Measurements from ENCODE around the gene KBTBD7.
"Not testable (repeated sequence)": the region's sequence is repeated elsewhere in the genome, so short reads cannot be mapped to it uniquely, and the experiment has no call there.

KBTBD7 gene

GRCh38 chr13:41177616-41178015, 16.8 kb downstream of the KBTBD7 start:
- H3K9me3 ChIP-seq (ENCODE audit: control insufficient read depth in 5 of 5, low read length in 5 of 5) = peaks cover 0 to 10% (median 4%) of the 10 kb centered on the region in 5 donors
- no peaks in the 10 kb centered on the region for H3K27me3 ChIP-seq (ENCODE audit: control insufficient read depth in 5 of 5, insufficient read depth in 4 of 5, low read length in 5 of 5)
- H3K36me3 ChIP-seq (ENCODE audit: control insufficient read depth in 5 of 5, insufficient read depth in 5 of 5, low read length in 5 of 5) = no peaks in the 10 kb centered on the region
- H3K4me3 ChIP-seq (ENCODE audit: low read depth in 1 of 5, low read length in 5 of 5) = no peak overlapping the region
- H3K9ac ChIP-seq (ENCODE audit: low read length in 5 of 5) = no peak overlapping the region
- no peaks in the 10 kb centered on the region for H3K4me1 ChIP-seq (ENCODE audit: control insufficient read depth in 5 of 5, insufficient read depth in 5 of 5, low read length in 5 of 5)
- H3K27ac ChIP-seq (ENCODE audit: low read depth, low read length) = no peak overlapping the region

DNA sequence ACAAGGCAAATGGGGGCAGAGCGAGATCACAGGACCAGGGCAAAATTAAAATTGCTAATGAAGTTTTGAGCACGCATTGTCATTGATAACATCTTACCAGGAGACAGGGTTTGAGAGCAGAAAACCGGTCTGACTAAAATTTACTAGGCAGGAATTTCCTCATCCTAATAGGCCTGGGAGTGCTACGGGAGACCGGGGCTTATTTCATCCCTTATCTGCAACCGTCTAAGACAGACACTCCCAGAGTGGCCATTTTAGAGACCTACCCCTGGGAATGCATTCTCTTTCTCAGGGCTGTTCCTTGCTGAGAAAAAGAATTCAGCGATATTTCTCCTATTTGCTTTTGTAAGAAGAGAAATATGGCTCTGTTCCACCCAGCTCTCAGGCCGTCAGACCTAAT, 18.8 kb downstream of the KBTBD7 start:
- not testable (repeated sequence) for H3K27me3 ChIP-seq (ENCODE audit: control insufficient read depth in 5 of 5, insufficient read depth in 4 of 5, low read length in 5 of 5); H3K4me3 ChIP-seq (ENCODE audit: low read depth in 1 of 5, low read length in 5 of 5); H3K9ac ChIP-seq (ENCODE audit: low read length in 5 of 5); H3K4me1 ChIP-seq (ENCODE audit: control insufficient read depth in 5 of 5, insufficient read depth in 5 of 5, low read length in 5 of 5); H3K36me3 ChIP-seq (ENCODE audit: control insufficient read depth in 5 of 5, insufficient read depth in 5 of 5, low read length in 5 of 5); H3K27ac ChIP-seq (ENCODE audit: low read depth, low read length); H3K9me3 ChIP-seq (ENCODE audit: control insufficient read depth in 5 of 5, low read length in 5 of 5)

GRCh38 chr13:41162151-41162550, 32.2 kb downstream of the KBTBD7 start:
- no peaks in the 10 kb centered on the region for H3K27me3 ChIP-seq (ENCODE audit: control insufficient read depth in 5 of 5, insufficient read depth in 4 of 5, low read length in 5 of 5)

GRCh38 chr13:41159174-41159573, 35.2 kb downstream of the KBTBD7 start:
- Histone ChIP-seq H3K4me3 (ENCODE audit: low read depth in 1 of 5, low read length in 5 of 5) (no peak overlapping the region), H3K36me3 (ENCODE audit: control insufficient read depth in 5 of 5, insufficient read depth in 5 of 5, low read length in 5 of 5) (no peaks in the 10 kb centered on the region), H3K27ac (ENCODE audit: low read depth, low read length) (no peak overlapping the region), H3K4me1 (ENCODE audit: control insufficient read depth in 5 of 5, insufficient read depth in 5 of 5, low read length in 5 of 5) (no peaks in the 10 kb centered on the region), H3K27me3 (ENCODE audit: control insufficient read depth in 5 of 5, insufficient read depth in 4 of 5, low read length in 5 of 5) (no peaks in the 10 kb centered on the region), H3K9ac (ENCODE audit: low read length in 5 of 5) (no peak overlapping the region), H3K9me3 (ENCODE audit: control insufficient read depth in 5 of 5, low read length in 5 of 5) (no peaks in the 10 kb centered on the region)

More at GRCh38 chr13:41162151-41162550, 32.2 kb downstream of the KBTBD7 start:
- no peak overlapping the region for H3K27ac ChIP-seq (ENCODE audit: low read depth, low read length)
- H3K36me3 ChIP-seq (ENCODE audit: control insufficient read depth in 5 of 5, insufficient read depth in 5 of 5, low read length in 5 of 5) = no peaks in the 10 kb centered on the region
- H3K9ac ChIP-seq (ENCODE audit: low read length in 5 of 5) = no peak overlapping the region
- H3K9me3 ChIP-seq (ENCODE audit: control insufficient read depth in 5 of 5, low read length in 5 of 5) = no peaks in the 10 kb centered on the region
- H3K4me3 ChIP-seq (ENCODE audit: low read depth in 1 of 5, low read length in 5 of 5) = no peak overlapping the region
- no peaks in the 10 kb centered on the region for H3K4me1 ChIP-seq (ENCODE audit: control insufficient read depth in 5 of 5, insufficient read depth in 5 of 5, low read length in 5 of 5)

GRCh38 chr13:41157048-41157717, 37.2 kb downstream of the KBTBD7 start:
- Histone ChIP-seq H3K36me3 (ENCODE audit: control insufficient read depth in 5 of 5, insufficient read depth in 5 of 5, low read length in 5 of 5) (no peaks in the 10 kb centered on the region), H3K4me3 (ENCODE audit: low read depth in 1 of 5, low read length in 5 of 5) (no peak overlapping the region)

GRCh38 chr13:41156620-41157019, 37.7 kb downstream of the KBTBD7 start:
- no peak overlapping the region for H3K9ac ChIP-seq (ENCODE audit: low read length in 5 of 5)

More at GRCh38 chr13:41157048-41157717, 37.2 kb downstream of the KBTBD7 start:
- Histone ChIP-seq H3K27ac (ENCODE audit: low read depth, low read length) (no peak overlapping the region), H3K9me3 (ENCODE audit: control insufficient read depth in 5 of 5, low read length in 5 of 5) (peaks cover 0 to 7% (median 2%) of the 10 kb centered on the region in 5 donors), H3K27me3 (ENCODE audit: control insufficient read depth in 5 of 5, insufficient read depth in 4 of 5, low read length in 5 of 5) (no peaks in the 10 kb centered on the region), H3K9ac (ENCODE audit: low read length in 5 of 5) (no peak overlapping the region), H3K4me1 (ENCODE audit: control insufficient read depth in 5 of 5, insufficient read depth in 5 of 5, low read length in 5 of 5) (no peaks in the 10 kb centered on the region)

DNA sequence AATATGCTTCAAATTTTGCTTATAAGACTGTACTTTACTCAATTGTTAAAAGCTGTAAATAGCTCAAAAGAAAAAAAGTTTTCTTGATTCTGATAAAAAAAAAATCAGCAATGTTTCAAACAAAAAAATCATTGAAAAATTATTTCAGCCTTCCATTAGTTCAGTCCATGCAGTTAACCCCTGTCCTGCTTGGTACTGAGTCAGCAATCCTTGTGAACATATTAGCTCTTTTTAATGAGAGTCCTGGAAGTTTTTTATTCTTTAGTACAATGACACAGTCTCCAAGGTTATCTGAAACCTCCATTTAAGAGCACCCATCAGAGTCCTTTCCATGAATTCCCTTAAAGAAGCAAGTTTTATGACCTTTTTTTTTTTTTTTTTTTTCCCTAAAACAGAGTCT, 40.3 kb downstream of the KBTBD7 start:
- no peaks in the 10 kb centered on the region for H3K27me3 ChIP-seq (ENCODE audit: control insufficient read depth in 5 of 5, insufficient read depth in 4 of 5, low read length in 5 of 5)
- no peak overlapping the region for H3K27ac ChIP-seq (ENCODE audit: low read depth, low read length)
- H3K9ac ChIP-seq (ENCODE audit: low read length in 5 of 5) = no peak overlapping the region
- no peaks in the 10 kb centered on the region for H3K36me3 ChIP-seq (ENCODE audit: control insufficient read depth in 5 of 5, insufficient read depth in 5 of 5, low read length in 5 of 5)
- H3K9me3 ChIP-seq (ENCODE audit: control insufficient read depth in 5 of 5, low read length in 5 of 5) = peaks cover 11 to 32% (median 27%) of the 10 kb centered on the region in 5 donors
- no peaks in the 10 kb centered on the region for H3K4me1 ChIP-seq (ENCODE audit: control insufficient read depth in 5 of 5, insufficient read depth in 5 of 5, low read length in 5 of 5)
- no peak overlapping the region for H3K4me3 ChIP-seq (ENCODE audit: low read depth in 1 of 5, low read length in 5 of 5)

More at GRCh38 chr13:41156620-41157019, 37.7 kb downstream of the KBTBD7 start:
- Histone ChIP-seq H3K27ac (ENCODE audit: low read depth, low read length) (no peak overlapping the region), H3K4me1 (ENCODE audit: control insufficient read depth in 5 of 5, insufficient read depth in 5 of 5, low read length in 5 of 5) (no peaks in the 10 kb centered on the region), H3K4me3 (ENCODE audit: low read depth in 1 of 5, low read length in 5 of 5) (no peak overlapping the region), H3K27me3 (ENCODE audit: control insufficient read depth in 5 of 5, insufficient read depth in 4 of 5, low read length in 5 of 5) (no peaks in the 10 kb centered on the region), H3K9me3 (ENCODE audit: control insufficient read depth in 5 of 5, low read length in 5 of 5) (peaks cover 0 to 11% (median 8%) of the 10 kb centered on the region in 5 donors), H3K36me3 (ENCODE audit: control insufficient read depth in 5 of 5, insufficient read depth in 5 of 5, low read length in 5 of 5) (no peaks in the 10 kb centered on the region)

DNA sequence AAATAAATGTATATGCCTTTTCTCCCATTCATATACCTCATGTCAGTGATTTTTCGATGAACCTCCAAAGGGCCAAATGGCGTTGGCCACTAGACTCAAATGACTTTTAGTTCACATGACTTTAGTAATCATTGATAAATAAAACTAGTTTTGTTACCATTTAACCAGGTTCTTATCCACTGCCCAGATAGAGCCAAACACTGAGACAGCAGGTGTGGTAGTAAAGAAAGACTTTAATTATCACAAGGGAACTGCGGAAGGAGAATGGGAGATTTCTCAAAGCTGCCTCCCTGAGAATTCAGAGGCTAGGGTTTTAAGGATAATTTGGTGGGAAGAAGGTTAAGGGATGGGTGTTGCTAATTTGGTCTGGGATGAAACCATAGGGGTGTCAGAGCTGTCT, 42.4 kb downstream of the KBTBD7 start:
- H3K9ac ChIP-seq (ENCODE audit: low read length in 5 of 5) = no peak overlapping the region
- H3K27me3 ChIP-seq (ENCODE audit: control insufficient read depth in 5 of 5, insufficient read depth in 4 of 5, low read length in 5 of 5) = no peaks in the 10 kb centered on the region
- H3K36me3 ChIP-seq (ENCODE audit: control insufficient read depth in 5 of 5, insufficient read depth in 5 of 5, low read length in 5 of 5) = no peaks in the 10 kb centered on the region
- H3K27ac ChIP-seq (ENCODE audit: low read depth, low read length) = no peak overlapping the region
- H3K9me3 ChIP-seq (ENCODE audit: control insufficient read depth in 5 of 5, low read length in 5 of 5) = peaks cover 25 to 47% (median 42%) of the 10 kb centered on the region in 5 donors
- H3K4me1 ChIP-seq (ENCODE audit: control insufficient read depth in 5 of 5, insufficient read depth in 5 of 5, low read length in 5 of 5) = no peaks in the 10 kb centered on the region
- no peak overlapping the region for H3K4me3 ChIP-seq (ENCODE audit: low read depth in 1 of 5, low read length in 5 of 5)

DNA sequence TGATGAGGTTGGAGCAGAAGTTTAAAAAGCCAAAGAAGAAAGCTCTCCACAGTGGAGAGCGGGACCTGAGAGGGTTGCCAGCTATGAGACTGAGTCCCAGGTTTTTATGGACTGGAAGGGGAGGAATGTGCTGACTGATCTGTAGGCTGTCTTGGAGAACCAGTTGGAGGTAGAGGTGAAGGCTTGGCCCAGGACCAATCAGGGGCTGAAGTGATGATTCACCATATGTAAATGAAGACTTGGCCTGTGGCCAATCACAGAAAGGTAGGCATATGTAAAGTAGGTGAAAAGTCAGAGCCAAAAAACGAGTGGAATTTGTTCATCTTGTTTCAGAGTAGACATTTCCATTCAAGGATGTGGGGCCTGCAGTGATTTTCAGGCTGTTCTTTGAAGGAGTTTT, 44.3 kb downstream of the KBTBD7 start:
- Histone ChIP-seq H3K9ac (ENCODE audit: low read length in 5 of 5) (no peak overlapping the region), H3K27me3 (ENCODE audit: control insufficient read depth in 5 of 5, insufficient read depth in 4 of 5, low read length in 5 of 5) (no peaks in the 10 kb centered on the region), H3K36me3 (ENCODE audit: control insufficient read depth in 5 of 5, insufficient read depth in 5 of 5, low read length in 5 of 5) (no peaks in the 10 kb centered on the region), H3K9me3 (ENCODE audit: control insufficient read depth in 5 of 5, low read length in 5 of 5) (peaks cover 25 to 51% (median 42%) of the 10 kb centered on the region in 5 donors), H3K27ac (ENCODE audit: low read depth, low read length) (no peak overlapping the region), H3K4me3 (ENCODE audit: low read depth in 1 of 5, low read length in 5 of 5) (no peak overlapping the region), H3K4me1 (ENCODE audit: control insufficient read depth in 5 of 5, insufficient read depth in 5 of 5, low read length in 5 of 5) (peaks cover 0 to 1% (median 0%) of the 10 kb centered on the region in 5 donors)

DNA sequence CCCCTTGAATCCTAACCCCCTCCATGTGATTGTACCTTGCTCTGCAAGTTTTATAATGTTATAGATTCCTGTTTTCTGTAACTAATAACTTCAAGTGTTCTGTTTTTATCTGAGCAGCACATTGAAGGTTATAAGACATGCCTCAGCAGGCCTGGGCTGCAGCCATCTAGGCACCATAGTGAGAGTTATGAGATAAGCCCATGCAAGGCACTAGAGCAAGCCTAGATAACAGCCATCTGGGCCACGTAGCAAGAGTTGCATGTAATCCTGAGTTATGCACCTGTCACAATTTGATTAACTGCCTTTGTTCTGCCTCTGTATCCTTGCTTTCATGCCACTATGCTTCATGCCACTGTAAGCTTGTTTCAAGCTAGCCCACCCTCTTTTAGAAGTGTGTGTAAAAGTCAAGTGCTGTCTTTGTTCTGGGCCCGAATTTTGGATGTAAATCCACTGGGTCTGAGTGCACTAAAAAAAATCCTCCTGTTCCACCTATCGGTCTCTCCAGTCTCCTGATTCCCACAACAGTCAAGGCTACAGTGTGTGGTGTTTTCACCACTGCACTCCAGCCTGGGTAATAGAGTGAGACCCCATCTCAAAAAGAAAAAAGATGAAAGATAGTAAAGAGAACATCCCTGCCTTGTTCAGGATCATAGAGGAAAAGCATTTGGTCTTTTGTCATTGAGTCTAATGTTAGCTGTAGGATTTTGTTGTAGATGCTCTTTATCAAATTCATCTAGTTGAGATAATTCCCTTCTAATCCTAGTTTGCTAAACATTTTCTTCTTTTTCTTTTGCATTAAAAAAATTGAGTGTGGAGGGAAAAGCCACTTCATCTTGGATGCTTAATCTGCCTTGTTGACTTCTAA, 45.7 kb downstream of the KBTBD7 start:
- H3K4me3 ChIP-seq (ENCODE audit: low read depth in 1 of 5, low read length in 5 of 5) = peak overlapping the region in 2 of 5 donors; percentile 22 to 43
- no peak overlapping the region for H3K27ac ChIP-seq (ENCODE audit: low read depth, low read length)

More for the DNA sequence above, 45.7 kb downstream of the KBTBD7 start:
- Histone ChIP-seq H3K9ac (ENCODE audit: low read length in 5 of 5) (no peak overlapping the region), H3K9me3 (ENCODE audit: control insufficient read depth in 5 of 5, low read length in 5 of 5) (peaks cover 25 to 51% (median 41%) of the 10 kb centered on the region in 5 donors), H3K4me1 (ENCODE audit: control insufficient read depth in 5 of 5, insufficient read depth in 5 of 5, low read length in 5 of 5) (peaks cover 0 to 10% (median 0%) of the 10 kb centered on the region in 5 donors), H3K36me3 (ENCODE audit: control insufficient read depth in 5 of 5, insufficient read depth in 5 of 5, low read length in 5 of 5) (no peaks in the 10 kb centered on the region), H3K27me3 (ENCODE audit: control insufficient read depth in 5 of 5, insufficient read depth in 4 of 5, low read length in 5 of 5) (no peaks in the 10 kb centered on the region)

Data from subcutaneous abdominal adipose tissue (tissue), 5 donors.